HG03469 (cell line): Measurements from ENCODE around the gene CITED2.
"Not testable (repeated sequence)": the region's sequence is repeated elsewhere in the genome, so short reads cannot be mapped to it uniquely, and the experiment has no call there.

Source experiments
- ATAC-seq: cut with Tn5 transposase; IDR thresholded peaks from one replicate; pipeline ENCODE4 v1.9.1; 2021; ENCODE audit warnings: mild to moderate bottlenecking, moderate library complexity, moderate number of reproducible peaks; ENCODE audit not compliant: unreplicated experiment

CITED2 gene, protein sequence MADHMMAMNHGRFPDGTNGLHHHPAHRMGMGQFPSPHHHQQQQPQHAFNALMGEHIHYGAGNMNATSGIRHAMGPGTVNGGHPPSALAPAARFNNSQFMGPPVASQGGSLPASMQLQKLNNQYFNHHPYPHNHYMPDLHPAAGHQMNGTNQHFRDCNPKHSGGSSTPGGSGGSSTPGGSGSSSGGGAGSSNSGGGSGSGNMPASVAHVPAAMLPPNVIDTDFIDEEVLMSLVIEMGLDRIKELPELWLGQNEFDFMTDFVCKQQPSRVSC

DNA sequence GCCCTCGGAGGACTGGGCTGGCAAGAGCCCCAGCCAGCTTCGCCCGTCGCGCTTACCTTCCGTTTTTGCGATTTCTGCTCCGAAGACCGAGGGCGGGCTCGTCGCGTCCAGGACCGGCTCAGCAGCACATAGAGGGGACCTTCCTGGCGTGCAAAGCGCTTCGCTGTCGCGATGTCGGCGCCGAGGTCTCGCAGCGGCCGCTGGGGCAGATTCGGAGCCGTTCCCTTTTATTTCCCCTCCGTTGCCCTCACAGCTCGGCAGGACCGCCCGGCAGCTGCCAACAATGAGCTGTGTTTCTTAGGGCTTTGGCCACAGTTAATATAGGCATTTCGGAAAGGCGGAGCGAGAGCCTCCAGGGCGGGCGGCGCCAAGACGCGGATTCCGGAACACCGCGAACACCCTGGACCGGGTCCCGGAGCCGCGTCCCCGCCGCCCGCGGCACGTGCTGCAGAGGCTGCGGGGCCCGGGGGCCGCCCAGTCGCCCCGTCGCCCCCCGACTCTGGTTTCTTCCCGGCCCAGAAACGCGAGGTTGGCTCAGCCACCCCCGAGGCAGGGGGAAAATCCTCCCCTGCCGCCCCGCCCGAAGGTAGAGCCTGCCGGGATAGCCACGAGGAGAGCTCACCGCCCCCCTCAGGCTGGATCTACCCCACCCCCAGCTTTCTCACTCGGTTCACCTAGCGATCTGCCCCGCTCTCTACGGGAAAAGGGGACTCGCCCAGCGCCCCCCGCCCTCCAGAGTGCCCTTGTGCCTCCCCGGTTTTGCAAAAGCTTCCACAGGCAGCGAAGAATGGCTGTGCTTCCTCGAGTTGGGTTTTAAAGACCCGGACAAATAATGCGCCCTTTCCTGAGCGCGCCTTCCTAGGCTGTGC, at the start of gene CITED2:
CITED2 (minus strand) TSS at position 292 of the 869 bp plus-strand sequence. CDS start 704 bp downstream, outside the sequence.
- peak; percentile 66 for ATAC-seq

DNA sequence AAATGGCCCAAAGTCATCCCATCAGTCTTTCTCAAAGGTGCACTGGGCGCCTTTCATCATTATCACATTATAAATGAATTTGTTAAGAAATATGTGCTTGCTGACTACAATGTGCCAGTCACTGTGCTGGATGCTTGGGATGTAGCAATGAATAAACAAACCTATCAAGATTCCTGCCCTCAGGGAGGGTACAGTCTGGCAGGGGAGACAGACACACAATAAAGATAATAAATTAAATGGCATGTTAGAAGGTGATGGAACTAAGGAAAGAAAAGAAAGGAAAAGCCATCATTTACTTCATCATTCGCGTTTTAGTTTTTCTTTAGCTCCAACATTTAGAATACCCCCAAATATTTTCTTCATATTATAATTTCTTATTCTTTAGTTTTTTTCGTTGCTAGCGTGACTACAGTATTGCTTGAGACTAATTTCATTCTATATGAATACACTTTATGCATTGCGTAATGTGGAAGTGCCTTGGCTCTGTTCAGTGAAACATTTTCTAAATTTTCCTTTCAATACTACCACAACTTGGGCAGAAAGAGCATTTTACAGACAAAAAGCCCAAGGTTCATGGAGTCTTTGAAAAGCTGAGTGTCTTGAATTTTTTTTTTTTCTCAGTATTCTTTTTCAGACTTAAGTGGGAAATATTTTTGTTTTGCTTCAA, 48.7 kb upstream of the CITED2 start:
- no peak for ATAC-seq

DNA sequence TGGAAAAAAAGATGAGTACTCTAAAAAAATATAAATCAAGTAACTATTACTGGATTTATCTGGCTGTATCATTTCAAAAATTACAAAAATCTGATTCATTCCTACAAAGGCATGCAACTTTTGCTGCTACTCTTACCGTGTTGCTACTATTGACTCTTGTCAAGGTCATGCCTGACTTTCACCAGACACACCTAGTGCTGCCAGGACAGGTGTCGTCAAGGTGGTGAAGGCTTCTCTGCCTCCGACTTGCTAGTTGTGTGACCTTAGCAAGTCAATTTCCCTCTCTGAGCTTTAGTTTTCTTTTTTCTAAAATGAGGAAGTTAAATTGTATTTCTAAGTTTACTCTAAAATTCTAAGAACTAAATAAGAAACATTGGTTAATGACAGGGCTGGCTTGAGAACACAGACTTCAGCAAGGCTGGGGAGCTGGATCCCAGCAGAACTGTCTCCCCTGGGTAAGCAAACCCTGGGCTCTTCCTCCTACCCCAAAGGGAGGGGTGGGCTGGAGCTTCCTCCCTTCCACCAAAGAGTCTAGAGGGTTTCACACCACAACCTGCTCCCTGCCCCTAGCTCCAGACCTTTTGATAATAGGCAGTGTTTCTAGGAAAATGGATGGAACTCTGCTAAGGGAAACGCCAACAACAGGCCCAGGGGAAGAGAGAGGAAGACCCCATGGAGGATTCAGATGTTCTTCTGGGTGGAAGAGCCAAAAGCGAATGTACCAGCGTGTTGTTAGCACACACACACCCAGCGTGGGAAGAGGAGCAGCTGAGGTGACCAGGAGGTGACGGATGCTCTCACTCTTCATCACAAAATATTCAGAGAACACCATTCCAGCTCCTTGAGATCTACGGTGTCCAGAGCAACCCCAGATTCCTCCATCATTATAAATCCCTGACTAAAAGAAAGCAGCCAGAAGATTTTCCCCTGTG, 47.9 kb upstream of the CITED2 start:
- ATAC-seq, result no peak

DNA sequence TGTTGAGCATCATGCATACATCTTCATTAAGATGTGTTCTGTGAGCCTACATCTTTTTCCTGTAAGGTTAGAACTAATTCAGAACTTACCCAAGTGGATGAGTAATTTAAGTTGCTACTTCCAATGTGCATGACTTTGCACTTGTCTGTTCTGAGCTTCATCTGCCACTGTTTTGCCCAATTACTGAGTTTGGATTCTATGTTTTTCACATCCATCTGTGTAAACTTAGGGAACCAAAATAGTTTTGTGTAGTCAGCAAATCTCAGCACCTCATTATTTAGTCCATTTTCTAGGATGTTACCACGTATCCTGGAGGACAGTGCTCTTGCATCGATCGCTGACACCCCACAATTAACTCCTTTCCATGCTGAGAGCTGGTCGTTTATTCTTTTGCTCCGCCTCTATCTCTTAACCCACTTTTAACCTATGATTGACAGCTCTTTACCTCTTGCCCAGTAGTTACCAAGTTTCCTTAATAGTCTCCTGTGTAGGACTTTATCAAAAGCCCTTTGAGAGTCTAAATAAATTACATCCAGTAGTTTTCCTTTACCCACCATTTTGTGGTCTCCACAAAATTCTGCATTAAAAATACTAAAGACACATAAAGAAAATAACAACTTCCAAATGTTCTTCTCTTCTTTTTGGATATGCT, 44.2 kb upstream of the CITED2 start:
- no peak for ATAC-seq

DNA sequence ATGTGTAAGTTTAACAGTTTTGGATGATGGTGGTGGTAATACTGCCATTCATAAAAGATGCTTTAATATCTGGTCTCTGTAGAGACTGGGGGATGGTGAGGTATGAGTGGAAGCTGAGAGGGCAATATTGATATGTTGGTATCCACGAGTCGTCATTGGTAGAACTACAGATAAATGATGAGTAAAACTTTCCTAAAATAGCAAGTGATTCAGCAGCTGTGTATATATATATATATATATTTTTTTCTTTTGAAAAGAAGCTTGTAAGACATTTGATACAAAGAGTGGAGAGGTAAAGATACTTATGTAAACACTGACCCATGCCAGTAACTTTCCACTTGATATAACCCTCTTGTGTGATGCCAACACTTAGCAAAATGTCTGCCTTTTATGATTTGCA, 41.7 kb upstream of the CITED2 start:
- no peak for ATAC-seq

DNA sequence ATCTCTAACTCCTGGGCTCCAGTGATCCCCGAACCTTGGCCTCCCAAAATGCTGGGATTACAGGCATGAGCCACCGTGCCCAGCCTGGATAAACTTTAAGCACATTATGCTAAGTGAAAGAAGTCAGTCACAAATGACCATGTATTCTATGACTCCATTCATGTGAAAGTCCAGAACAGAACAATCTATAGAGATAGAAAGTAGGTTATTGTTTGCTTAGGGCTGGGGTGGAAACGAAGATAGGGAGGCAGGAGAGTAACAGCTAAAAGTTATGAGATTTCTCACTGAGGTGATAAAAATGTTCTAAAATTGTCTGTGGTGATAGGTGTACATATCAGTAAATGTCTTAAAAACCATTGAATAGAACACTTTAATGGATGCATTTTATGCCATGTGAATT, 40.9 kb upstream of the CITED2 start:
- ATAC-seq, result no peak

DNA sequence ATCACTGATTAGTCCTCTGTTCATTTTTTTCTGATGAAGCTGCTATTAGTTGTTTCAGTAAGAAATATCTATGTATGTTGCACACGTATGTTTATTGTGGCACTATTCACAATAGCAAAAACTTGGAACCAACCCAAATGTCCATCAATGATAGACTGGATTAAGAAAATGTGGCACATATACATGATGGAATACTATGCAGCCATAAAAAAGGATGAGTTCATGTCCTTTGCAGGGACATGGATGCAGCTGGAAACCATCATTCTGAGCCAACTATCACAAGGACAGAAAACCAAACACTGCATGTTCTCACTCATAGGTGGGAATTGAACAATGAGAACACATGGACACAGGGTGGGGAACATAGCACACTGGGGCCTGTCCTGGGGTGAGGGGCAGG, 37.7 kb upstream of the CITED2 start:
- not testable (repeated sequence) for ATAC-seq

DNA sequence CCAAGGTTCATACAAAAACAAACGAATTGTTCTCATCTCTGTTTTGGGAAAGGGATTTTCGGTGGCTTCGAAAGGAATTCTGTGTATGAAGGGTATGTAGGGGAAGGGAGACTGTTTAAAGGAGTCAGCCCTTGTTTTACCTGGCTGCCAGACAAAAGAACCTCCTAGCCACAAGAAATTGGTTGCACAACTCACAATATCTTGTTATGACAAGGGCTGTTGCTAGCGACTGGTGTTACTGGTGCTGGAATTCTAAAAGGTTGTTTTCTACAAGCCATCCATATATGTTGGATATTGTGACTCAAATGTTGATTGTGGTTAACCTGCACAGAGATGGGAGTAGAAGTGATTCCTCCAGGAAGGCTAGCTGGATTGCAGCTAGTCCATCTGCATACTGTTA, 34.6 kb upstream of the CITED2 start:
- no peak for ATAC-seq

DNA sequence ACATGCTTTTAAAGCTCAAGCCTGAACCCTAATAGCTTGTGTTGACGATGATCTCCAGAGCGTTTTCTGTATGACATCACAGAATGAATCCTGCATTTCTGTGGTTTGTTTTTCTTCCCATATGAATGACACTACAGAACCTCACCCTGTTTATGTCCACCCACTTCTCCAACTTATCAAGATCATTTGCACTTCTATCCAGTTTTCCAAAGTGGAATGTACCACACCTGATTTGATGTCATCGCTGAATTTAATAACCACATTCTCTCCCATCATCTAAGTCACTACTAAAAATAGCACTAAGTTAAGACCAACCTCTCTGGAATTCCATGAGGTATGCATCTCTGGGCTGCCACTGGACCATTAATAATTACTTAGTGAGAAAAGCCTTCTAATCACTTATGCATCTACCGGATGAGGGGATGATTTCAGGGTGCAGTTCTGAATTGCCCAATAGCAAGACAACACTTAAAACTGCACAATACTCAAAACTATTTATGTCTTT, 33.3 kb upstream of the CITED2 start:
- no peak for ATAC-seq

DNA sequence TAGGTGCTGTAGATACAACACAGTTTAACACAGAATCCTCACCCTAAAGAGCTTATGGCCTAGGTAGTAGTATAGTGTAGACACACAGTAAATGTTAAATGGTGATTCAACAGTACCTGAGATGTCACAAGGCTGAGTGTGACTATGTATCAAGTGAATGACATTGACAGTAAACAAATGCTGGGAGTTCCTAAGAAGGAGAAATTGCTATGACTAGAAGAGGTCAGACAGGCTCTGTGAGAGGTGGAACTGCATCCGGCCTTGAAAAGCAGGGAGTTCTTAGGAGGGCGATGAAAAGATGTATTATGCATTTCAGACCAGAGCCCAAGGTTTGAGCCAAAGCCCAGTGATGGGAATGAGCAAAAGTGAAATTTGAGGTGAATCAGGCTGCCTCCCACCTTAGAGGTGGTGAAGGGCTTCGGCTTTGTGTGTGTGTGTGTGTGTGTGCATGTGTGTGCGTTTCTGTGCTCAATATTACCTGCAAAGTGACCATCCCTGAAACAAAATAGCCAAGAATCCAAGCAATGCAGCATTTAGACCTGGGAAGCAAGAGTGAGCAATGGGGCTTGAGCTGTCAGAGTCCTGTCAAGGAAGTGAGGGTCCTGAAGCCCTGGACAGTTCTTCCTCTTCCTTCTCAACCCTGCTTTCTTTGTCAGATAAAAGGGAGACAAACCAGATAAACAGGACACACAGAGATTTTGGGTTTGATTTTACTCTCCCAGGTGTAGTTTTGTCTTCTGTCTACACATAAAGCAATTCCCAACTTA, 32.3 kb upstream of the CITED2 start:
- no peak for ATAC-seq

DNA sequence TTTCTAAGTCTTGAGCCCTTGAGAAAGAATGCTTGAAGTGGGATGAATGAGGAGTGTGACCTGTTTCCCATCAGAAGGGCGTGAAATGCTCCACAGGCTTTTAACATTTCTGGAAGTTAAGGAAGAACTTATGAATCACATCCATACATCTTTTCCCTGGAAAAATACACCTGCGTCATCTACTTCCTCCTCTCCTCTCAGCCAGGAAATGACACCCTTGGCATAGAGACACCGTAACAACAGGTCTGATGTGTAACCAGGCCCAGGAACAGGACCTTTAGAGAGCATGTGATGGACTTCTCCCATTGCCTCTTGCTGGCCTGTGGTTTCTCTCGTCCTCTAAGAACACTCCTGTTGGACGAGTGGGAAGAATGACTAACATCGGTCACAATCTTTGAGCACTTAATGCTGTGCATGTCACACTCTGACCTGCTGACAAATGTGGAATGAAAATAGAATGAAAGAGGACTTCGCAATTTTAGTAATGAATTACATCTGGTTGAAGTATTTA, 28.5 kb upstream of the CITED2 start:
- ATAC-seq, result no peak

DNA sequence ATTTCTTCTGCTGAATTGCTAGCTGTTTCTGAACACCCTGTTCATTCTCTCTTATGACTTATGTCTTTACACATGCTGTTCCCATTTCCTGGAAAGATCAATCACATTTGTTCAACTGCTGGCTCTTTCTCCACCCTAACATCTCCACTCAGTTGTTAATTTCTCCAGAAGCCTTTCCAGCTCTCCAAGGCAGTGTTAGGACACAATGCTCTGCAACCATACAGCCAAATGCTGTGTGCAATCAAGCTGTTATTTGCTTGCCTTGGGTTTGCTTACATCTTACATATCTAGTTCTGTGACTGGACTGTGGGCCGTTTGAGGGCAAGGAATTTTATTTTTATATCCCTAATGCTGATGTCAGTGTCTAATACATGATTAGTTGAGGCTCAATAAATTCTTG, 24.2 kb upstream of the CITED2 start:
- no peak for ATAC-seq

DNA sequence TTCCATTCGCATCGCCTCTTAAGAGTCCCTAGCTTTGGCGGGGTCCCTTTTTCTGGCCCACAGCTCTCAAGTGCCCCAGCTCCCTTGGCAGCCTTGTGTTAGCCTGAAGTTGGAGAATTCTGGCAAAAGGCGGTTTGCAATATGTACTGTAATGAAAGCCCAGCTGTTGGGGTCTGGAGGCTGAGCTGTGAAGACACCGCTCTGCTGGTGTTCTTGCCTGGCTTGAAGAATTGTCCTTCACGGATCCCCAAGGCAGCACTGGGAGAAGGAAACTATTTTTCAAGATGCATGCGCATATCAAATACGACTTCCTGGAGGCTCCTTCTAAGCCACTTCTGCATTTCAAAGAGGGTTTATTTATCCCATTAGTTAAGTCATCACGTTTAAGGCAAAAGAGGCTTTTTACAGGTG, 21.4 kb upstream of the CITED2 start:
- ATAC-seq, result no peak

DNA sequence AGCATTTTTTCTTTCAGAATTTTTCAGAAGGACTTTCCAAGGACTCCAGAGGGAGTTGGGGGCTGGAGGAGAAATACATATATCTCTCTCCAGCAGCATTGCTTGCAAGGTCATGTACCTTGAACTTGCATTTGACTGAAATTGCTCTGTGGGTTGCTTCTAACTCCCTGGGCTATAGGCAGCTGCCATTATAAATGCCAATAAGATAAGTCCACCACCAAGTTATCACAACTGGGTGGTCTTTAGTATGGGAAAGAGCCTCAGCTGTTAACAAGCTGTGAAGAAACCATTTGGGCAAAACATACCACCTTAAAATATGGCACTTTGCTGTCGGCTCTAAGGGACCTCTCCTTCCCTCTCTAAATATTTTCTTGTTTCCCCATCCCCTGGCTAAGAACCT, 20.9 kb upstream of the CITED2 start:
- ATAC-seq, result no peak

DNA sequence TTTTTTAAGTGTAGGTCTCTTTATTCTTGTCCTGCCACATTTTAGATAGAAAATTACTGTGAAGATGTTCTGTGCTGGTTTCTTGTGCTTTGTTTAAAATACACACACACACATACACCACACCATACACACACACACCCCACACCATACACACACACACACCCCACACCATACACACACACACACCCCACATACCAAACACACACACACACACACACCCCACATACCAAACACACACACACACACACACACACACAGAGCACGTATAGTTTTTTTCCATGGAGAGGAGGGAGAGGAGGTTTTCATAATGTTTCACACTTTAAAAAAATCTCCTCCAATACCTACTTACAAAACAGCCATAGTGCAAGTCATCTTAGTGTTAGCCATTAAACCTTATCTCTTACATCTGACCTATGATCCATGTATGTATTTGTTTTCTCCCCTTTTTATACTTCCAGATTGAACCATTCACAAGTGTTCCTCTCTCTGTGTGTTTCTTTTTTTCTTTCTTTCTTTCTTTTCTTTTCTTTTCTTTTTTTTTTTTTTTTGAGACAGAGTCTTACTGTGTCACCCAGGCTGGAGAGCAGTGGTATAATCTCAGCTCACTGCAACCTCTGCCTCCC, 19.7 kb upstream of the CITED2 start:
- ATAC-seq, result no peak

DNA sequence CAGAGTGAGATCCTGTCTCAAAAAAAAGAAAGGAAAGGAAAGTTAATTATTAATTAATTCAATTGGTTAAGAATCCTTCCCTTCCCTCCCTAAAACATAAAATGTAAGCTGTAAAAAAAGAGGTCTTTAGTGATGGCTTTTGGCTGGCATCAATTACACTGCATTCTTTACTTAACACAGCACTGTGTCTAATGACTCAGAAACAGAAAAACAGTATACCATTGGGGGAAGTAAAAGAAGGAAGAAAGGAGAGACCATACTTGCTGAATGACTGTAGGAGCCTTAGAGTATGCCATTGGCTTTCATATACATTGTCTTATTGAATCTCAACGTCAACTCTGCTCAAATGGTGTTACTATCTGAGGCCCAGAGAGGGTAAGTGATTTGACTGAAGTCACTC, 18.3 kb upstream of the CITED2 start:
- ATAC-seq, result peak; percentile 100

DNA sequence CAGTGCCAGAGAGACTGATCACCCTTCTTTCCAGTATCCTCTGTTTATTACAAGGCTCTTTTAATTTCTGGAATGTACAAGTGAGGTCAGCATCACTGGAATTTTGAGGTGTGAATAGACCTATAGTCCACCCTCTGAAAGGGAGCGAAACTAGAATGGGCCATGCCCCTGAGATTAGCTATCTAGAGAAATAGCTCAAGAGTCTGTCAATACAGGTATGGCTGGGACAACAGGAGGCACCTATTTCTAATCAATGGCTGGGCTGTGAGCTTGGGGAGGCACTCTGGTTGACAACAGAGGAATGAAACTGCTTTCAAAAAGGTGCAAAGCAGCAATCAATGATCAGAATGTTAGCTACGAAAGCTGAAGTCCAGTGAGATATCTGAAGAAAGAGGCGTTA, 17.3 kb upstream of the CITED2 start:
- no peak for ATAC-seq

DNA sequence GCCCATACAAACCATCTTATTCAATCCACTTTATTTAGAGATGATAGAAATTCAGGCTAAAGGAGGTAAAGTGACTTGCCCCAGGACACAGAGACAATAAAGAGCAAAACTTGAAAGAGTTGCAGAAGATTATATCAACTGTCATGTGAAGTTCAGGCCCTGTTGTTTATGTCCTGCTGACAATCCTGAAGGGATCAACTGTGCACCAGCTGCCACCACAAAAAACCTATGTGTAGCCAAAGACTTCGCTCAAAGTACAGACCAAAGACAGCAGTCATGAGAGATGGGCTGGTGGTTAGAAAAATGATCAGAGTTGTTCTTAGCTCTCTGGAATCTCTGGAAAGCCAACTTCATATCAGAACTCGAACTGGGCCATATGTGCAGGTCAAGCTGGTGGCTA, 16.0 kb upstream of the CITED2 start:
- no peak for ATAC-seq

DNA sequence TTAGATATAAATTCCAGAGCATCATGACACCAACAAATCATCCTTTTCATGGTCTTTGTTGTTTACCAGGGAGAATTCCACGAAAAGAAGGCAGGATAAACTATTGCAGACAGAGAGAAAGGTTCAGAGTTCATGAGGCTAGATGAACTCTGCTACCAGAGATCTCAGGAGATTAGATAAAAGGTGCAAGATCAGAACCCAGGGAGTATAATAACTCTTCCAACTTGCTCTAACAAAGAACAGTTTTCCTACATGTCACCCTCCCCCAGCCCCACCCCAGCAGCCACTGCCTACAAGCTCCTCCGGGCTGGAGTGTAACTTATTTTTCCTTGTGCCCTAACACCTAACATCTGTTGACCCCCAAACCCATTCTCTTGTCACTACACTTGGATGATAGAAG, 13.9 kb upstream of the CITED2 start:
- no peak for ATAC-seq
